Neural cell (in vitro differentiated cells): ENCODE measurements around the gene HAL.

Experiments used
- CTCF ChIP-seq: fragments of 450-650 bp; IDR thresholded peaks from 2 replicates; pipeline ENCODE4 v1.5.1; 2014; ENCODE audit warnings: antibody characterized with exemption, mild to moderate bottlenecking, moderate library complexity; ENCODE audit not compliant: poor library complexity, severe bottlenecking
- EP300 ChIP-seq: fragments of 450-650 bp; conservative IDR thresholded peaks from 2 replicates; pipeline ENCODE4 v1.6.1; 2014; ENCODE audit warnings: antibody characterized with exemption, mild to moderate bottlenecking, moderate library complexity; ENCODE audit not compliant: poor library complexity, severe bottlenecking
- EZH2 ChIP-seq: fragments of 200-600, 300-800 bp; shearing (Covaris generic), sonication (generic); IDR thresholded peaks from 2 replicates; pipeline ENCODE4 v1.6.1; 2014; ENCODE audit warnings: antibody characterized with exemption, low read length, borderline replicate concordance, mild to moderate bottlenecking; ENCODE audit not compliant: insufficient read depth, poor library complexity, severe bottlenecking
- TAF1 ChIP-seq: IDR thresholded peaks from 2 replicates; pipeline ENCODE4 v1.6.1; 2012; ENCODE audit warnings: low read depth

- TF ChIP-seq TAF1 (no peak), EZH2 (no peak), CTCF (no peak), EP300 (no peak)
Observed at GRCh38 chr12:95997276-95997675, 1.1 kb upstream of the HAL start.
